Smooth muscle cell (in vitro differentiated cells): Measurements from ENCODE around the gene GRM7. TPM values are rescaled to one million over a fixed set of nuclear protein-coding genes. Genes with fewer than 3 reads are reported as not detected.

ENCODE experiments used
- DNase-seq: peaks from one replicate; lab custom pipeline; 2025; ENCODE audit not compliant: unreplicated experiment; lab: John Stamatoyannopoulos, UW
- H2AFZ ChIP-seq: fragments of 200-600 bp; sonication (generic); 2 replicates; pipeline ENCODE4 v1.6.0; 2016; ENCODE audit warnings: antibody characterized with exemption, low read depth, mild to moderate bottlenecking
- H3F3A ChIP-seq: fragments of 200-600 bp; sonication (generic); 2 replicates; pipeline ENCODE4 v1.6.0; 2017; ENCODE audit warnings: antibody characterized with exemption, low read depth
- H3K27ac ChIP-seq: fragments of 200-600 bp; sonication (generic); 2 replicates; pipeline ENCODE4 v1.5.1; 2016; ENCODE audit warnings: low read depth, mild to moderate bottlenecking
- H3K27me3 ChIP-seq: fragments of 200-600 bp; sonication (generic); 2 replicates; pipeline ENCODE4 v1.6.1; 2016; ENCODE audit warnings: low read depth, mild to moderate bottlenecking
- H3K36me3 ChIP-seq: fragments of 200-600 bp; sonication (generic); 2 replicates; pipeline ENCODE4 v1.5.1; 2016; ENCODE audit warnings: low read depth
- H3K4me1 ChIP-seq: fragments of 200-600 bp; sonication (generic); 2 replicates; pipeline ENCODE4 v1.5.1; 2016; ENCODE audit warnings: low read depth
- H3K4me2 ChIP-seq: fragments of 200-600 bp; sonication (generic); 2 replicates; pipeline ENCODE4 v1.6.0; 2016; ENCODE audit warnings: mild to moderate bottlenecking
- H3K4me3 ChIP-seq: fragments of 200-600 bp; sonication (generic); 2 replicates; pipeline ENCODE4 v1.5.1; 2016; ENCODE audit warnings: mild to moderate bottlenecking
- H3K79me2 ChIP-seq: fragments of 200-600 bp; sonication (generic); 2 replicates; pipeline ENCODE4 v1.6.0; 2016; ENCODE audit warnings: low read depth, mild to moderate bottlenecking
- H3K9ac ChIP-seq: fragments of 200-600 bp; sonication (generic); 2 replicates; pipeline ENCODE4 v1.6.0; 2016; ENCODE audit warnings: low read depth
- H3K9me3 ChIP-seq: fragments of 200-600 bp; sonication (generic); replicated peaks from 2 replicates; pipeline ENCODE4 v1.5.1; 2016; ENCODE audit warnings: low read depth
- H4K20me1 ChIP-seq: fragments of 200-600 bp; sonication (generic); 2 replicates; pipeline ENCODE4 v1.6.0; 2016; ENCODE audit warnings: low read depth
- WGBS: methylation state at CpG from one replicate; pipeline ENCODE4 v1.1.7; 2016; ENCODE audit warnings: low lambda C conversion rate; 5-methylcytosine and 5-hydroxymethylcytosine counted together
- polyA plus RNA-seq: library from polyadenylated mRNA; unstranded; fragments of >200 nt; fragmentation: Nextera tagmentation; extraction: Ambion mirVana; gene quantifications from 2 replicates; pipeline ENCODE4 v1.2.1, GENCODE V29; 2016
- total RNA-seq: library from RNA; depleted of rRNA; stranded (reverse); fragments of >200 nt; gene quantifications from 2 replicates; pipeline ENCODE4 v1.2.3, GENCODE V29; 2014
- TF ChIP-seq, protein P1 (sequence below): fragments of 200-600 bp; sonication (generic); IDR thresholded peaks from 2 replicates; pipeline ENCODE4 v1.5.1; 2017; ENCODE audit warnings: borderline replicate concordance, mild to moderate bottlenecking, antibody characterized with exemption; ENCODE audit not compliant: insufficient read depth, poor library complexity, severe bottlenecking

GRM7 gene
- total and polyA plus RNA-seq, 2 experiments from 2014 or later = not detected

DNA sequence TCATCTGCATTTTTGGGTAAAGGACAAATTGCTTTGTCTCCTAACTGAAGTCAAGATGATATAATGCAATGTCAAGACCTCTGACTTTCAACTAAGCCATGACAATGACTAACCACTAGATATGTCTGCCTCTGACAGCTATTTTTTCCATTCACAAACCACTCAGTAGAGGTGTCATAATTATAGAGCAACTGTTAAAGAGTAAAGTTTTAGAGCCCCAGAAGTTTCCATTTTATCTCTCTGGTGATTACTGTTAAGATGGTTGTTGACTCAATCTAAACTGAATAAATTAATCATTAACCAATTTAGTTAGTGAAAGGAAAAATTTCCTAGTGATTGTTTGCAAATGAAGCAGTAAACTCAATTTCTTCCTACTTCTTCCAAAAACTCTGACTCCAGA lies 779.9 kb downstream of the GRM7 start:
- TF ChIP-seq, protein P1, sequence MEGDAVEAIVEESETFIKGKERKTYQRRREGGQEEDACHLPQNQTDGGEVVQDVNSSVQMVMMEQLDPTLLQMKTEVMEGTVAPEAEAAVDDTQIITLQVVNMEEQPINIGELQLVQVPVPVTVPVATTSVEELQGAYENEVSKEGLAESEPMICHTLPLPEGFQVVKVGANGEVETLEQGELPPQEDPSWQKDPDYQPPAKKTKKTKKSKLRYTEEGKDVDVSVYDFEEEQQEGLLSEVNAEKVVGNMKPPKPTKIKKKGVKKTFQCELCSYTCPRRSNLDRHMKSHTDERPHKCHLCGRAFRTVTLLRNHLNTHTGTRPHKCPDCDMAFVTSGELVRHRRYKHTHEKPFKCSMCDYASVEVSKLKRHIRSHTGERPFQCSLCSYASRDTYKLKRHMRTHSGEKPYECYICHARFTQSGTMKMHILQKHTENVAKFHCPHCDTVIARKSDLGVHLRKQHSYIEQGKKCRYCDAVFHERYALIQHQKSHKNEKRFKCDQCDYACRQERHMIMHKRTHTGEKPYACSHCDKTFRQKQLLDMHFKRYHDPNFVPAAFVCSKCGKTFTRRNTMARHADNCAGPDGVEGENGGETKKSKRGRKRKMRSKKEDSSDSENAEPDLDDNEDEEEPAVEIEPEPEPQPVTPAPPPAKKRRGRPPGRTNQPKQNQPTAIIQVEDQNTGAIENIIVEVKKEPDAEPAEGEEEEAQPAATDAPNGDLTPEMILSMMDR = no peak
- no peak for DNase-seq
- H3K4me2 ChIP-seq = no peak overlapping the region
- no peaks in the 10 kb centered on the region for H3K36me3 ChIP-seq
- no peaks in the 10 kb centered on the region for H3F3A ChIP-seq
- no peaks in the 10 kb centered on the region for H3K79me2 ChIP-seq
- no peaks in the 10 kb centered on the region for H3K27me3 ChIP-seq
- no peak overlapping the region for H3K9ac ChIP-seq
- no peak overlapping the region for H3K4me3 ChIP-seq
- no peaks in the 10 kb centered on the region for H3K4me1 ChIP-seq
- H3K27ac ChIP-seq = no peak overlapping the region
- no peaks in the 10 kb centered on the region for H3K9me3 ChIP-seq
- H2AFZ ChIP-seq = no peak overlapping the region
- H4K20me1 ChIP-seq = no peaks in the 10 kb centered on the region

DNA sequence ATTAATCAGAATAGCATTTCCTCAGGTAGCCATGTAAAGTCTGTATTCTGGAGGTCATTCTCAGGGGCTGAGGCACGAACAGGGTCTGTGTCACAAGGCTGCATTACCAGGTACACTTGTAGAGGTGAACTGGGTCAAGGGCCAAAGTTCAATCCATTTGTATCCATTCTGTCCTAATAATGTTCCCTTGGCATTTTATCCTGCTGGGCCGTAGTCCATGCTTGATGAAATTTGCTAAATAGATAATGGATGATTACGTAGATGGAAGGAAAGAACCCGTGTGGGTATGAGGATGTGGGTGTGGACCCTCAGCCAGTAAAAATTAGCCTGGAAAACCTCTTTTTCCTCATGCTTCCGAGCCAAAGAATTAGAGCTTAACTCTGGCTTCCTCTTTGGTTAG lies 785.9 kb downstream of the GRM7 start:
- peaks cover 4% of the 10 kb centered on the region for H3K4me1 ChIP-seq
- no peak for DNase-seq
- 88% methylated on average over 5 of the region's 5 CpGs for WGBS
- no peak overlapping the region for H3K4me3 ChIP-seq
- no peak overlapping the region for H3K4me2 ChIP-seq
- H4K20me1 ChIP-seq = no peaks in the 10 kb centered on the region
- H3K9ac ChIP-seq = no peak overlapping the region
- H3K27me3 ChIP-seq = peaks cover 8% of the 10 kb centered on the region
- H3K27ac ChIP-seq = no peak overlapping the region
- no peaks in the 10 kb centered on the region for H3K36me3 ChIP-seq
- no peak overlapping the region for H2AFZ ChIP-seq
- no peaks in the 10 kb centered on the region for H3F3A ChIP-seq
- TF ChIP-seq, protein P1 = no peak
- no peaks in the 10 kb centered on the region for H3K9me3 ChIP-seq
- H3K79me2 ChIP-seq = no peaks in the 10 kb centered on the region

DNA sequence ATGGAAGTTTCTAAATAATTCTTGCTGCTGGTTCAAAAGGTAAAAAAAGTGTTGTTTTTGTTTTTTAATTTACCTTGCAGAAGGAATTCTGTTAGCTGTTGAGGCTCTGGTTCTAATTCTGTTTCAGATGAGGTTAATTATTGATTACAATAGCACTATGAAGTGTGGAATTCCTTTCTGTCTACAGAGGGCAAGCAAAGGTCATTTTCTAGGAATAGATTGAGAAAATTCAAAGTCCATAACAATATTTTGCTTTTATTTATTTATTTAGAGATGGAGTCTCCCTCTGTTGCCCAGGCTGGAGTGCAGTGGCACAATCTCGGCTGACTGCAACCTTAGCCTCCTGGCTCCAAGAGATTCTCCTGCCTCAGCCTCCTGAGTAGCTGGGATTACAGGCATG lies 789.6 kb downstream of the GRM7 start:
- no peaks in the 10 kb centered on the region for H3K36me3 ChIP-seq
- H3K79me2 ChIP-seq = no peaks in the 10 kb centered on the region
- no peak overlapping the region for H3K9ac ChIP-seq
- no peaks in the 10 kb centered on the region for H4K20me1 ChIP-seq
- H3K4me1 ChIP-seq = peaks cover 4% of the 10 kb centered on the region
- WGBS = 81% methylated on average over 1 of the region's 1 CpG
- H3F3A ChIP-seq = no peaks in the 10 kb centered on the region
- H3K27me3 ChIP-seq = peaks cover 9% of the 10 kb centered on the region
- H2AFZ ChIP-seq = no peak overlapping the region
- no peak overlapping the region for H3K4me2 ChIP-seq
- DNase-seq = no peak
- TF ChIP-seq, protein P1 = no peak
- H3K9me3 ChIP-seq = no peaks in the 10 kb centered on the region
- H3K4me3 ChIP-seq = no peak overlapping the region
- H3K27ac ChIP-seq = no peak overlapping the region

DNA sequence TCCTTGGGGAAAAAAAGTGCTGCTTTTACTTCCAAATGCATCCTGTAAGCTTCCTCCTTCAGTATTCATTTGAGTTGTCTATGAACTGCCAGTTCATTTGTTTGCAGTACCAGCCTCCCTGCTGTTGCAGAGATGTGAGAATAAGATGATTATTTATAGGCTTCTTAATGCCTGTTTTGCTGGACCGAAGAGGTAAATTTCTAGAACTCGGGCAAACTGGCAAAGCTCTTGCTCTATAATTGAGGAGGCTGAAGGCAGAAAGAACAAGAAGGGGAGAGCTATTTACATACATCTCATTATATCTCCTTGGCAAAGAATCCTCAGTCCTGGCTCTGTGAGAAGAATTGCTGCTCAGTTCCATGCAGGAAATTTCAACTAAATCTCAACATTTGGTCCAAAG lies 790.4 kb downstream of the GRM7 start:
- H3K4me2 ChIP-seq = no peak overlapping the region
- H3K4me3 ChIP-seq = no peak overlapping the region
- no peak overlapping the region for H3K27ac ChIP-seq
- no peak for DNase-seq
- no peaks in the 10 kb centered on the region for H3K9me3 ChIP-seq
- TF ChIP-seq, protein P1 = no peak
- H3K4me1 ChIP-seq = peaks cover 4% of the 10 kb centered on the region
- no peak overlapping the region for H2AFZ ChIP-seq
- no peak overlapping the region for H3K9ac ChIP-seq
- WGBS = 82% methylated on average over 2 of the region's 2 CpGs
- H3K27me3 ChIP-seq = peaks cover 9% of the 10 kb centered on the region
- no peaks in the 10 kb centered on the region for H3K79me2 ChIP-seq
- H4K20me1 ChIP-seq = no peaks in the 10 kb centered on the region
- no peaks in the 10 kb centered on the region for H3F3A ChIP-seq
- H3K36me3 ChIP-seq = no peaks in the 10 kb centered on the region
